ENCODE results near the gene THSD4. TPM values are rescaled to one million over a fixed set of nuclear protein-coding genes. Genes with fewer than 3 reads are reported as not detected.

The THSD4 gene
- polyA plus RNA-seq, 2 of the 4 experiments (the other 2 are of a cell fraction) = 15.8 to 40.7 TPM

DNA sequence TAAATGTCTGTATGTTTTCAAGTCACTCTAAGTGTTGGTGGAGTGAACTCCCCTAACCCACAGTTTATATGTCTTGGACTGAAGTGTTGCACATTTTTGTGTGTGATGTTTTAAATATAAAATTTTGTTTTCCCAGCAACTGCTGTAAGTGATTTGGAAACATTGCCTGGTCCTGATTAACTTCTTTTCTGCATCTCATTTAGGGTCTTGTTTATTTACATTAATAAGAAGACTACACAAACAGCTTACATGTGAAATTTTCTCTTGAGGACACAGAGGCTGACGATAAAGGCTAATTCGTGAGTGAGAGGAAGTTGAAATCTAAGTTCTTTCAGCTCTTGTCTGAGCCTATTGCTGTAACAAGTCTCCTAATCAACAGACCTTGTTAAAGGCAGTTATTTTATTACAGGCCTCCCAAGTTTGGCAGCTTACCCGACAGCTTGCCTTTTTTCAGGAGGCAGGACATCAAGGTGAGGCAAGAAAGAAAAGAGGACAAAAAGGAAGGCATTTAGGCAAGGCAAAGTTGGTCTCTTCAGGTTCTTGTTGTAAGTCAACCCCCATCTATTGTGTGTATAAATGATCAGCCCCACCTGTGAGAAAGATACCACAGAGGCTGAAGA lies 517.4 kb downstream of the THSD4 start:
- ChIA-PET CTCF (interaction anchor here (1.1 to 1.5 kb wide), 3 partner anchors 13 to 60 kb away, joined by 3 to 5 read pairs (median 3); no protein-coding TSS in a partner anchor), POLR2A (no interaction called here)
- TF ChIP-seq CEBPB (IDR thresholded peaks at IDR 0.05) = no peak
- TF ChIP-seq, protein P1, sequence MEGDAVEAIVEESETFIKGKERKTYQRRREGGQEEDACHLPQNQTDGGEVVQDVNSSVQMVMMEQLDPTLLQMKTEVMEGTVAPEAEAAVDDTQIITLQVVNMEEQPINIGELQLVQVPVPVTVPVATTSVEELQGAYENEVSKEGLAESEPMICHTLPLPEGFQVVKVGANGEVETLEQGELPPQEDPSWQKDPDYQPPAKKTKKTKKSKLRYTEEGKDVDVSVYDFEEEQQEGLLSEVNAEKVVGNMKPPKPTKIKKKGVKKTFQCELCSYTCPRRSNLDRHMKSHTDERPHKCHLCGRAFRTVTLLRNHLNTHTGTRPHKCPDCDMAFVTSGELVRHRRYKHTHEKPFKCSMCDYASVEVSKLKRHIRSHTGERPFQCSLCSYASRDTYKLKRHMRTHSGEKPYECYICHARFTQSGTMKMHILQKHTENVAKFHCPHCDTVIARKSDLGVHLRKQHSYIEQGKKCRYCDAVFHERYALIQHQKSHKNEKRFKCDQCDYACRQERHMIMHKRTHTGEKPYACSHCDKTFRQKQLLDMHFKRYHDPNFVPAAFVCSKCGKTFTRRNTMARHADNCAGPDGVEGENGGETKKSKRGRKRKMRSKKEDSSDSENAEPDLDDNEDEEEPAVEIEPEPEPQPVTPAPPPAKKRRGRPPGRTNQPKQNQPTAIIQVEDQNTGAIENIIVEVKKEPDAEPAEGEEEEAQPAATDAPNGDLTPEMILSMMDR (IDR thresholded peaks at IDR 0.05) = no peak
- TF ChIP-seq FOSB (CRISPR knock-in tag; IDR thresholded peaks at IDR 0.05) = no peak
- no peak for TF ChIP-seq ZSCAN20 (CRISPR knock-in tag; IDR thresholded peaks at IDR 0.05)
- TF ChIP-seq, protein P2, sequence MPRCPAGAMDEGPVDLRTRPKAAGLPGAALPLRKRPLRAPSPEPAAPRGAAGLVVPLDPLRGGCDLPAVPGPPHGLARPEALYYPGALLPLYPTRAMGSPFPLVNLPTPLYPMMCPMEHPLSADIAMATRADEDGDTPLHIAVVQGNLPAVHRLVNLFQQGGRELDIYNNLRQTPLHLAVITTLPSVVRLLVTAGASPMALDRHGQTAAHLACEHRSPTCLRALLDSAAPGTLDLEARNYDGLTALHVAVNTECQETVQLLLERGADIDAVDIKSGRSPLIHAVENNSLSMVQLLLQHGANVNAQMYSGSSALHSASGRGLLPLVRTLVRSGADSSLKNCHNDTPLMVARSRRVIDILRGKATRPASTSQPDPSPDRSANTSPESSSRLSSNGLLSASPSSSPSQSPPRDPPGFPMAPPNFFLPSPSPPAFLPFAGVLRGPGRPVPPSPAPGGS (IDR thresholded peaks at IDR 0.05) = no peak
- TF ChIP-seq CBX2 (IDR thresholded peaks at IDR 0.05; ENCODE audit: borderline replicate concordance, low read depth) = no peak
- no peak for TF ChIP-seq KDM1A (IDR thresholded peaks at IDR 0.05; ENCODE audit: low read depth)
- TF ChIP-seq SMC3 (IDR thresholded peaks at IDR 0.05) = no peak
- TF ChIP-seq EP300 (IDR thresholded peaks at IDR 0.05) = no peak
- no peak for TF ChIP-seq JUNB (IDR thresholded peaks at IDR 0.05)
- TF ChIP-seq TFCP2L1 (CRISPR knock-in tag; IDR thresholded peaks at IDR 0.05) = no peak
- no peak for FAIRE-seq
- no peak for ATAC-seq
- DNase-seq (ENCODE audit: low read depth in 1 of 2, low spot score in 1 of 2) = no peak
- Histone ChIP-seq H3K27ac (no peak overlapping the region), H3K9me3 (no peaks in the 10 kb centered on the region), H3K4me3 (no peak overlapping the region), H3K4me1 (no peaks in the 10 kb centered on the region), H3K4me2 (no peak overlapping the region)
- 91% methylated on average over 3 of the region's 3 CpGs for WGBS (ENCODE audit: missing lambda C conversion rate)

DNA sequence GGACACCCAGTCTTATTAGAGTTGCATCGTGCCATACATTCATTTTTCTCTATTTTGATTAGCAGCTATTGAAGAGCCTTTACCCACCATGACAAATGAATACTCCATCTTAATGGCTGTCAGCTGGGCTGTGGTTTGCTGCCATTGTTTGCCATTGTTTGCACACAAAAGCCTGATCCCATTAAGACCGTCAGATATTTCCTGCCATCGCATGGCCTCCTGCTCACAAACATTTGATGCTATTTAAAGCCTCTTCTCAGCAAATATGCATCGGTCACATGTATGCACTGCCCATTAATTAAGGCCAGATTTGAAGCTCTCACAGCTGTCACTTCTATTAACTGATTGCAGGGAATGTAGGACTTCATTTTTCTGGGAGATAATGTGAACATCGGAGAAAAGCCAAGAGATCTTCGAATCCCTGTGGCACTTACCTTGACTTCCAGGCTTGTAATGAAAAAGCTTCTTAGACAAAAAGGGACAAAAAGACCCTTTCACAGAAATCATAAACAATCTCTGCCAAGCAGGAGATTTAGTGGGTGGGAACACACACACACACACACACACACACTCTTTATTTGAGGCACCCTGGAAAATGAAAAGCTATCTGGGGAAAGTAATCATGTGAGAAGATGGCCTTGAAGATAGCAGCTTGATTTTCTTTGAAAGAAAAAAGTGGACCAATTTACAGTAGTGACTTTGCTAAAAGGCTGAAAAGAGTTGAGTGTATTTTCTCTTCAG lies 519.7 kb downstream of the THSD4 start:
- ChIA-PET POLR2A (no interaction called here), CTCF (interaction anchor here (0.8 to 1.5 kb wide), 3 partner anchors 17 to 42 kb away, joined by 3 to 4 read pairs (median 3); no protein-coding TSS in a partner anchor)
- FAIRE-seq = no peak
- Histone ChIP-seq H3K9me3 (no peaks in the 10 kb centered on the region), H3K4me1 (no peaks in the 10 kb centered on the region), H3K4me3 (no peak overlapping the region), H3K4me2 (no peak overlapping the region), H3K27ac (no peak overlapping the region)
- TF ChIP-seq HOXB13 (CRISPR knock-in tag; IDR thresholded peaks at IDR 0.05; ENCODE audit: low read depth) = no peak
- no peak for TF ChIP-seq SMC3 (IDR thresholded peaks at IDR 0.05)
- TF ChIP-seq, protein P3, sequence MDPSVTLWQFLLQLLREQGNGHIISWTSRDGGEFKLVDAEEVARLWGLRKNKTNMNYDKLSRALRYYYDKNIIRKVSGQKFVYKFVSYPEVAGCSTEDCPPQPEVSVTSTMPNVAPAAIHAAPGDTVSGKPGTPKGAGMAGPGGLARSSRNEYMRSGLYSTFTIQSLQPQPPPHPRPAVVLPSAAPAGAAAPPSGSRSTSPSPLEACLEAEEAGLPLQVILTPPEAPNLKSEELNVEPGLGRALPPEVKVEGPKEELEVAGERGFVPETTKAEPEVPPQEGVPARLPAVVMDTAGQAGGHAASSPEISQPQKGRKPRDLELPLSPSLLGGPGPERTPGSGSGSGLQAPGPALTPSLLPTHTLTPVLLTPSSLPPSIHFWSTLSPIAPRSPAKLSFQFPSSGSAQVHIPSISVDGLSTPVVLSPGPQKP (IDR thresholded peaks at IDR 0.05; ENCODE audit: low read depth, low read length) = no peak
- TF ChIP-seq FOXS1 (CRISPR knock-in tag; IDR thresholded peaks at IDR 0.05) = no peak
- TF ChIP-seq CBX8 (IDR thresholded peaks at IDR 0.05) = no peak
- no peak for TF ChIP-seq CHD4 (IDR thresholded peaks at IDR 0.05; ENCODE audit: borderline replicate concordance)
- TF ChIP-seq POLR2AphosphoS2 (conservative IDR thresholded peaks at IDR 0.05; ENCODE audit: low read length) = no peak
- TF ChIP-seq JUN (IDR thresholded peaks at IDR 0.05) = no peak
- TF ChIP-seq HOXB5 (CRISPR knock-in tag; IDR thresholded peaks at IDR 0.05) = no peak
- TF ChIP-seq, protein P4, sequence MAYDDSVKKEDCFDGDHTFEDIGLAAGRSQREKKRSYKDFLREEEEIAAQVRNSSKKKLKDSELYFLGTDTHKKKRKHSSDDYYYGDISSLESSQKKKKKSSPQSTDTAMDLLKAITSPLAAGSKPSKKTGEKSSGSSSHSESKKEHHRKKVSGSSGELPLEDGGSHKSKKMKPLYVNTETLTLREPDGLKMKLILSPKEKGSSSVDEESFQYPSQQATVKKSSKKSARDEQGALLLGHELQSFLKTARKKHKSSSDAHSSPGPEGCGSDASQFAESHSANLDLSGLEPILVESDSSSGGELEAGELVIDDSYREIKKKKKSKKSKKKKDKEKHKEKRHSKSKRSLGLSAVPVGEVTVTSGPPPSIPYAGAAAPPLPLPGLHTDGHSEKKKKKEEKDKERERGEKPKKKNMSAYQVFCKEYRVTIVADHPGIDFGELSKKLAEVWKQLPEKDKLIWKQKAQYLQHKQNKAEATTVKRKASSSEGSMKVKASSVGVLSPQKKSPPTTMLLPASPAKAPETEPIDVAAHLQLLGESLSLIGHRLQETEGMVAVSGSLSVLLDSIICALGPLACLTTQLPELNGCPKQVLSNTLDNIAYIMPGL (CRISPR knock-in tag; IDR thresholded peaks at IDR 0.05; ENCODE audit: borderline replicate concordance) = no peak
- TF ChIP-seq HEYL (CRISPR knock-in tag; IDR thresholded peaks at IDR 0.05) = no peak
- no peak for TF ChIP-seq POLR2A (IDR thresholded peaks at IDR 0.05; ENCODE audit: low read length)
- TF ChIP-seq, protein P5, sequence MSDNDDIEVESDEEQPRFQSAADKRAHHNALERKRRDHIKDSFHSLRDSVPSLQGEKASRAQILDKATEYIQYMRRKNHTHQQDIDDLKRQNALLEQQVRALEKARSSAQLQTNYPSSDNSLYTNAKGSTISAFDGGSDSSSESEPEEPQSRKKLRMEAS (IDR thresholded peaks at IDR 0.05) = no peak
- no peak for TF ChIP-seq EP300 (IDR thresholded peaks at IDR 0.05)
- TF ChIP-seq KDM1A (IDR thresholded peaks at IDR 0.05; ENCODE audit: low read depth) = no peak
- TF ChIP-seq PHF8 (IDR thresholded peaks at IDR 0.05; ENCODE audit: borderline replicate concordance, low read depth) = no peak
- no peak for DNase-seq (ENCODE audit: low read depth in 1 of 2, low spot score in 1 of 2)
- ATAC-seq = no peak
- 80% methylated on average over 6 of the region's 6 CpGs for WGBS (ENCODE audit: missing lambda C conversion rate)

Data from A549 (cell line).